Measurements from ENCODE around the gene ARHGAP20.
A peak's percentile ranks its signal among the peaks of the same experiment; 100 is the strongest.

ARHGAP20 gene

DNA sequence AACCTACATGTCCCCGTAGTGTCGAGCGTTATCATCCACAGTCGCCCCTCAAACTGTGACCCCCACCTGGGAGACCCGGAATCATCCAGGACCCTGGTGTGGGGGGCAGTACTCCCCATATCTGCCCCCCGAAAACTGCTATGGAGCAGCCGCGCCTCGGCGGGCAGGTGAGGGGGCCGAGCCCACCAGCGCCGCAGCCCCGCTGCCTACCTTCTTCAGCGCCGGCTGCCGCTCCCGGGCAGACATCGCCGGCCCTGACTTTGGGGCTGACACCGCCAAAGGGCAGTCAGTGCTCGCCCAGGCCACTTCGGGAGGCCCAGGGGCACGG lies 825 bp downstream of the ARHGAP20 start:
- Histone ChIP-seq H3K9me2 (replicated peaks; ENCODE audit: insufficient read depth, low read length) (no peaks in the 10 kb centered on the region), H3K79me2 (ENCODE audit: low read length) (no peaks in the 10 kb centered on the region), H3K4me1 (ENCODE audit: low read length) (no peaks in the 10 kb centered on the region; the same call in 1 of the 2 replicates), H3K27ac (ENCODE audit: low read length) (no peak overlapping the region), H4K20me1 (ENCODE audit: insufficient read depth, low read length) (no peaks in the 10 kb centered on the region), H3K27me3 (replicated peaks; ENCODE audit: insufficient read depth, low read length) (no peaks in the 10 kb centered on the region), H3K9me3 (replicated peaks; ENCODE audit: insufficient read depth, low read length) (no peaks in the 10 kb centered on the region), H3K4me2 (ENCODE audit: low read depth, low read length) (peak overlapping the region; percentile 97), H3K36me3 (replicated peaks; ENCODE audit: insufficient read depth, low read length) (no peaks in the 10 kb centered on the region), H2AFZ (ENCODE audit: low read length) (peak overlapping the region; percentile 95), H3F3A (ENCODE audit: insufficient read depth, low read length) (no peaks in the 10 kb centered on the region), H3K9ac (ENCODE audit: low read length) (peak overlapping the region; percentile 46; the same call in 1 of the 2 replicates), H3K4me3 (ENCODE audit: low read length) (peak overlapping the region; percentile 76)
- no peak for DNase-seq
- TF ChIP-seq, protein P1, sequence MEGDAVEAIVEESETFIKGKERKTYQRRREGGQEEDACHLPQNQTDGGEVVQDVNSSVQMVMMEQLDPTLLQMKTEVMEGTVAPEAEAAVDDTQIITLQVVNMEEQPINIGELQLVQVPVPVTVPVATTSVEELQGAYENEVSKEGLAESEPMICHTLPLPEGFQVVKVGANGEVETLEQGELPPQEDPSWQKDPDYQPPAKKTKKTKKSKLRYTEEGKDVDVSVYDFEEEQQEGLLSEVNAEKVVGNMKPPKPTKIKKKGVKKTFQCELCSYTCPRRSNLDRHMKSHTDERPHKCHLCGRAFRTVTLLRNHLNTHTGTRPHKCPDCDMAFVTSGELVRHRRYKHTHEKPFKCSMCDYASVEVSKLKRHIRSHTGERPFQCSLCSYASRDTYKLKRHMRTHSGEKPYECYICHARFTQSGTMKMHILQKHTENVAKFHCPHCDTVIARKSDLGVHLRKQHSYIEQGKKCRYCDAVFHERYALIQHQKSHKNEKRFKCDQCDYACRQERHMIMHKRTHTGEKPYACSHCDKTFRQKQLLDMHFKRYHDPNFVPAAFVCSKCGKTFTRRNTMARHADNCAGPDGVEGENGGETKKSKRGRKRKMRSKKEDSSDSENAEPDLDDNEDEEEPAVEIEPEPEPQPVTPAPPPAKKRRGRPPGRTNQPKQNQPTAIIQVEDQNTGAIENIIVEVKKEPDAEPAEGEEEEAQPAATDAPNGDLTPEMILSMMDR (IDR thresholded peaks at IDR 0.05; ENCODE audit: low read length) = no peak
- TF ChIP-seq EZH2 (optimal IDR thresholded peaks at IDR 0.05; ENCODE audit: low read depth, low read length) (no peak), EZH2phosphoT487 (IDR thresholded peaks at IDR 0.05; ENCODE audit: low read length) (no peak)

DNA sequence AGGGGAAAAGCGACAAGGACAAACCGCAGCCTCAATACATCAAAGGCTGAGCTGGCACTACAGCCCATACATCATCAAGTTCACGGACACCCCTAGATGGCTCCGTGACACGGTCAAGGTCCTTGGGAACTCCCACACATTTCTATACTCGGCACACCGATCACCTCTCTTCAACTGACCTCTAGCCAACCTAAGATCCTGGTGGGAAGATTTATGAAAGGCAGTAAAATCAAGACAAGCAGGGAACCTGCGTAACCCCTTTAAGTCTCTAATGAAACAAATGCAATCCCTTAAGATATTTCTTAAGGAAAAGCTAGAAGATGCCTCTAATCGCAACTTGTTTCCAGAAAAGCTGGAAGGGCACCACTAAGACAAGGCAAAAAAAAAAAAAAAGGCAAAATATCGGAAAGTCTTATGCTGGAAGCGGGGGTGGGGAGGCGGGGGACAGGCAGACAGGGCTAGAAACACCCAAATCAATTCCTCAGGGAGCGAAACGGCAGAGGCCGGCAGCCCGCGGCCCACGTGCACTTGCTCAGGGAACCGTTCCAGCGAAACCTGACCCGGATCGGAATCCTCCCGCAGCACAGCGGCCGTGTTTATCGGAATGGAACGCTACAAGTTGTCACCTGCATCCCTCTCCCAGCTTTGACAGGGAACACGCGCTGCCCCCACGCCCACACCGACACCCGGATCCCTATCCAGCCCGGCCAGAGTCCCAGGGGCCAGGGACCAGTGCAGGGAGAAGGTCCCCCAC lies 1.4 kb downstream of the ARHGAP20 start:
- Histone ChIP-seq H3K9me3 (replicated peaks; ENCODE audit: insufficient read depth, low read length) (no peaks in the 10 kb centered on the region), H3K36me3 (replicated peaks; ENCODE audit: insufficient read depth, low read length) (no peaks in the 10 kb centered on the region), H3K79me2 (ENCODE audit: low read length) (no peaks in the 10 kb centered on the region), H3K4me3 (ENCODE audit: low read length) (peak overlapping the region; percentile 76; the same call in 1 of the 2 replicates), H3K4me2 (ENCODE audit: low read depth, low read length) (peak overlapping the region; percentile 97), H3K9ac (ENCODE audit: low read length) (no peak overlapping the region), H4K20me1 (ENCODE audit: insufficient read depth, low read length) (no peaks in the 10 kb centered on the region), H2AFZ (ENCODE audit: low read length) (no peak overlapping the region; the same call in 1 of the 2 replicates), H3K27me3 (replicated peaks; ENCODE audit: insufficient read depth, low read length) (no peaks in the 10 kb centered on the region), H3K4me1 (ENCODE audit: low read length) (no peaks in the 10 kb centered on the region; the same call in 1 of the 2 replicates), H3K9me2 (replicated peaks; ENCODE audit: insufficient read depth, low read length) (no peaks in the 10 kb centered on the region), H3F3A (ENCODE audit: insufficient read depth, low read length) (no peaks in the 10 kb centered on the region), H3K27ac (ENCODE audit: low read length) (no peak overlapping the region)
- TF ChIP-seq, protein P1 (IDR thresholded peaks at IDR 0.05; ENCODE audit: low read length) = no peak
- TF ChIP-seq EZH2 (optimal IDR thresholded peaks at IDR 0.05; ENCODE audit: low read depth, low read length) (no peak), EZH2phosphoT487 (IDR thresholded peaks at IDR 0.05; ENCODE audit: low read length) (no peak)
- DNase-seq = no peak

DNA sequence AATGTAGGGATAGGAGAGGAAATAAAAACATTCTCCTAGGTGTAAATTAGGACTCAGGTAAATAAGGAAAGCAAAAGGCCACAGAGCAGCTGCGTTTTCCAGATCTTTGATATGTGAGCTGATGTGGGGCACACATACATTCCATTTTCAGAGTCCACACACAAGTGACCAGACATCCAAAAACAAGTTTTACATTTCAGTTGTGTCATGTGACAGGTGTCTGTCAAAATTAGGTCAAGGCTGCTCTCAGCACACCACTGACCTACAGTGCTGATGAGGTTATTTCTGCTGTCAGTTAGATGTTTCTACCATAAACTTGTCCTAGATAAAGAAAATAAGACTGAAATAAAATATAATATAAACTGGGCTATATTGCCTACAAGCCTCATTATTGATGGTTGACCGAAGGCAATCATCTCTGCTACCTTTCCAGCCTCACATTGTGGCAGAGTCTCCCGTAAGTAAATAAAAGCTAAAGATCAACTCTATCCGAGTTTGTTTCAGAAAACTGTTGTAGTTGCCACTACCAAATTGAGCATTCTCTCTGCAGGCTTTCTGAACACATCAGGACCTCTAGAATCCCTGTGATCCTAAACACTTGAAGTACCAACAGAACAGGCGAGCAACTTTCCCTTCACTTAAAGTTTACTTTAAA lies 7.9 kb downstream of the ARHGAP20 start:
- Histone ChIP-seq H3F3A (ENCODE audit: insufficient read depth, low read length) (no peaks in the 10 kb centered on the region), H4K20me1 (ENCODE audit: insufficient read depth, low read length) (no peaks in the 10 kb centered on the region), H3K36me3 (replicated peaks; ENCODE audit: insufficient read depth, low read length) (no peaks in the 10 kb centered on the region), H3K4me3 (ENCODE audit: low read length) (no peak overlapping the region), H3K27me3 (replicated peaks; ENCODE audit: insufficient read depth, low read length) (no peaks in the 10 kb centered on the region), H3K4me1 (ENCODE audit: low read length) (no peaks in the 10 kb centered on the region), H3K4me2 (ENCODE audit: low read depth, low read length) (no peak overlapping the region), H2AFZ (ENCODE audit: low read length) (no peak overlapping the region), H3K79me2 (ENCODE audit: low read length) (no peaks in the 10 kb centered on the region), H3K9me3 (replicated peaks; ENCODE audit: insufficient read depth, low read length) (no peaks in the 10 kb centered on the region), H3K9me2 (replicated peaks; ENCODE audit: insufficient read depth, low read length) (no peaks in the 10 kb centered on the region), H3K9ac (ENCODE audit: low read length) (no peak overlapping the region), H3K27ac (ENCODE audit: low read length) (no peak overlapping the region)
- no peak for DNase-seq
- TF ChIP-seq EZH2phosphoT487 (IDR thresholded peaks at IDR 0.05; ENCODE audit: low read length) = no peak
- TF ChIP-seq, protein P1 (IDR thresholded peaks at IDR 0.05; ENCODE audit: low read length) = no peak
- no peak for TF ChIP-seq EZH2 (optimal IDR thresholded peaks at IDR 0.05; ENCODE audit: low read depth, low read length)
